IPS-NIHi7 (cell line): Measurements from ENCODE around the gene CALCOCO2.
"Not testable (repeated sequence)": the region's sequence is repeated elsewhere in the genome, so short reads cannot be mapped to it uniquely, and the experiment has no call there.

ENCODE experiments used
- DNase-seq: peaks from one replicate; pipeline ENCODE4 v3.0.0; 2012; ENCODE audit warnings: mixed read lengths; ENCODE audit errors: extremely low spot score

The CALCOCO2 gene

DNA sequence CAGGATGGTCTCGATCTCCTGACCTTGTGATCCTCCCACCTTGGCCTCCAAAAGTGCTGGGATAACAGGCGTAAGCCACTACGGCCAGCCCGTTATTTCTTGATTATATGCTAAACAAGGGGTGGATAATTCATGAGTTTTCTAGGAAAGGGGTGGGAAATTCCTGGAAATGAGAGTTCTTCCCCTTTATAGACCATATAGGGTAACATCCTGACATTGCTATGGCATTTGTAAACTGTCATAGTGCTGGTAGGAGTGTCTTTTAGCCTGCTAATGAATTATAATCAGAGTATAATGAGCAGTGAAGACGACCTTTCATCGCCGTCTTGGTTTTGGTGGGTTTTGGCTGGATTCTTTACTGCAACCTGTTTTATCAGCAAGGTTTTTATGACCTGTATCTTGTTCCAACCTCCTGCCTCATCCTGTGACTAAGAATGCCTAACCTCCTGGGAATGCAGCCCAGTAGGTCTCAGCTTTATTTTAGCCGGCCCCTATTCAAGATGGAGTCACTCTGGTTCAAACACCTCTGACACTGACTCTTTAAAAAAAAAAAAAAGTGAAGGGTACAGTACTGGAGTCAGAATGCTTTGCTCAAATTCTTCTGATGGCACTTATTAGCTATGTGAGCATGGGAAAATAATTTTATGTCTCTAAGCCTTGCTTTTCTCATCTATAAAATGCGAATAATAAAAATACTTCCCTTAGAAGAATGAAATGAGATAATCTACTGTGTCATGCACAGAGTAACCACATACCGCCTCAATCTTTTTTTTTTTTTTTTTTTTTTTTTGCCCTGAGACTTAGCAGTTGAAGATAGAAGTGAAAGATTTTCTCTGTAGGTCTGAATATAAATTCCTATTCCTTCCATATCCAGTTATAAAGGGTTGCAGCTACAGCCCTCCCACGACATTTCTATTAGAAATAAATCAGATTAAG is 5.1 kb upstream of the CALCOCO2 start:
- DNase-seq, result no peak

DNA sequence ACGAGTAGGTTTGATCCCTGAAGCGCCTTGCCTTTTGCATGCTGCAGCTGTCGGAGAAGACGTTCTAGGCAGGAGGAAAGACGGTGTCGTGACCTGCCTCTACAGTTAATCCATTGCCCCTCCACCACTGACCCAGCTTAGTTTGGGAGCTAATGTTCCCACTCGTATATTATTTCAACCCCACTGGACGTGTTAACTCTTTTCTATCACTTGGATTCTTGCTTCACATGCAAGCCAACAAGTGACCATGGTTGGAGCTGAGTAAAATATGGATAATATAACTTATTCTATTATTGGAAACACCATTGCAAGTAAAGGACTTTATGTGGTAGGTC is 681 bp downstream of the CALCOCO2 start:
- no peak for DNase-seq

DNA sequence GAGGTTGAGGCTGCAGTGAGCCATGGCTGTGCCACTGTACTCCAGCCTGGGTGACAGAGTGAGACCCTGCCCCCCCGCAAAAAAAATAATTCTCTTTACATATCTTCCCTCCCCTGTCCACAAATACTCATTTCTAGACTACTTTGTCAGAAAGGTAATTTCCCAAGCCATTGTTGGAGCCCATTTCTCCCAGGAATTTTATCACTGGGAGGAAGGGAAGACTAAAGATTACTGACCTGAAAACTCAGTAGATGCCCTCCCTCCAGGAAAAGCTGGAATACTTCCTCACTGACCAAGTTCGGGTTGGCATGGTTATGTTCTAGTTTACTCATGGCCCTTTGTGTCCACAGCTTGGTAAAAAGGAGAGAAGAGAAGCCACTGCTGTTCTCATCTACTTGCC is 4.1 kb downstream of the CALCOCO2 start:
- no peak for DNase-seq

DNA sequence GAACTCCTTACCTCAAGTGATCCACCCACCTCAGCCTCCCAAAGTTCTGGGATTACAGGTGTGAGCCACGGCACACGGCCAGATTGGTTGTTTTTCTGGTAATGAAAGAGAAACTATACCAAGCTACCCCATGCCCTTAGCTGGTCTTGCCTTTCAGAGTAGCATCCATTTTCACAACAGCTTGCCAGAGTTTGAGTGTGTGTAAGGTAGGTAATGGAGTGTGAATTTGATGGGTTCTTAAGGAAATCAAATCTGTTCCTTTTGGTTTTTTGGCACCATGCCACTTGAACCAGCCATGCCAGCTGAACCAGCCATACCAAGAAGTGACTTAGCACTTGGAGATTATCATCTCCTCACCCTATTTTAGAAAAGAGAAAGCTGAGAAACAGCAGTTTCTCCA is 5.1 kb downstream of the CALCOCO2 start:
- no peak for DNase-seq

DNA sequence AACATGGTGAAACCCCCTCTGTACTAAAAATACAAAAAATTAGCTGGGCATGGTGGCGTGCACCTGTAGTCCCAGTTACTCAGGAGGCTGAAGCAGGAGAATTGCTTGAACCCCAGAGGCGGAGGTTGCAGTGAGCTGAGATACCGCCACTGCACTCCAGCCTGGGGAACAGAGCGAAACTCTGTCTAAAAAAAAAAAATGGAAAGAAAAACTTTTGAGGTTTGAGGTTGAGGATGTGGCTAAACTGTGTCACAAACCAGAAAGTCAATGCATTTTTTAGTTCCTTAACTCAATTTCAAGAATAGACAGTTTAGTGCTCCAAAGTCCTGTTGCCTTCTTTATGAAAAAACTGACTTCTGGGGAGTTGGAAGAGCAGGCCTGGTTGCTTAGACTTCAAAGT is 6.6 kb downstream of the CALCOCO2 start:
- DNase-seq, result not testable (repeated sequence)

DNA sequence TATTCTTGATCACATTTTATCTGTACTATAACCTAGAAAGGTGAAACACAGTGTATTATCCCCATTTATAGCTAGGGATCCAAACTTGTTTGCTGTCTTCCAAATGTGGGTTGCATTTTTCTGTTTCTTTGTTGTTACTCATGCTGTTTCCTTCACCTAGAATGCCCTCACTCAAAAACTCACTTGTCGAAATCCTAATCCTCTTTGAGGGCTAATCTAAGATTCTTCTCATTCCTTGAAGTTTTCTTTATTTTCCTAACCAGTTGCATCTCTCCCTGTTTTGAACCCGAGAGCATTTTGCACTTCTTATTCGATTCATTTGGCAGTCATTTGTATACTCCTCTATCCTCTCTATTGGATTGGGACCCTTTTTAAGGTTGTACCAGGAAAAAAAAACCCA is 9.6 kb downstream of the CALCOCO2 start:
- DNase-seq, result no peak

DNA sequence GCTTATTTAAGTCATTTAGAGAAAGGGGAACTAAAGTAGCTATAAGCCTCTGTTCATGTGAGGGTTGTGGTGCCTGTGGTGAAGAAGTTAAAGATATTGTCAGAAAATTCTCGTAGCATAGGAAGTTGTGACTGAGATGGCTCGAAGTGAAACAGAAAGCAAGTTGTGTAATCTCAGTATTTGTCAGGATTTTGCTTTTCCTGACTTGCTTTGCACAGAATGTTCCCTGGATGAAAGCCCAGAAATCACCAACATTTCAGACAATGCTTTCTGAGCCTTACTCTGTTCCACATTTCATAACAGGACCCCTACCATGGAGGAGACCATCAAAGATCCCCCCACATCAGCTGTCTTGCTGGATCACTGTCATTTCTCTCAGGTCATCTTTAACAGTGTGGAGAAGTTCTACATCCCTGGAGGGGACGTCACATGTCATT is 10.6 kb downstream of the CALCOCO2 start:
- DNase-seq, result no peak

DNA sequence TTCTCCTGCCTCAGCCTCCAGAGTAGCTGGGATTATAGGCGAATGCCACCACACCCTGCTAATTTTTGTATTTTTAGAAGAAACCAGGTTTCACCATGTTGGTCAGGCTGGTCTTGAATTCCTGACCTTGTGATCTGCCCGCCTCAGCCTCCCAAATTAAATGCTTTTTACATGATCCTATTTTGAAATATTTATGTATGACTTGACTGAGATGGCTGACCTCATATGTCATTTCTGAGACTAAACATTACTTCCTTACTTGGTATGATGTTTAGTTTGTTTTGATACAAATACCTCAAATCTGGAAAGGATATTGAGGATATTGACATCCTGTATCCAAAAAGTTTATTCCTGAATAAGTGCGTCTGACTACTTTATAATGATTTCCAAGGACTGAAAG is 11.9 kb downstream of the CALCOCO2 start:
- DNase-seq, result no peak

DNA sequence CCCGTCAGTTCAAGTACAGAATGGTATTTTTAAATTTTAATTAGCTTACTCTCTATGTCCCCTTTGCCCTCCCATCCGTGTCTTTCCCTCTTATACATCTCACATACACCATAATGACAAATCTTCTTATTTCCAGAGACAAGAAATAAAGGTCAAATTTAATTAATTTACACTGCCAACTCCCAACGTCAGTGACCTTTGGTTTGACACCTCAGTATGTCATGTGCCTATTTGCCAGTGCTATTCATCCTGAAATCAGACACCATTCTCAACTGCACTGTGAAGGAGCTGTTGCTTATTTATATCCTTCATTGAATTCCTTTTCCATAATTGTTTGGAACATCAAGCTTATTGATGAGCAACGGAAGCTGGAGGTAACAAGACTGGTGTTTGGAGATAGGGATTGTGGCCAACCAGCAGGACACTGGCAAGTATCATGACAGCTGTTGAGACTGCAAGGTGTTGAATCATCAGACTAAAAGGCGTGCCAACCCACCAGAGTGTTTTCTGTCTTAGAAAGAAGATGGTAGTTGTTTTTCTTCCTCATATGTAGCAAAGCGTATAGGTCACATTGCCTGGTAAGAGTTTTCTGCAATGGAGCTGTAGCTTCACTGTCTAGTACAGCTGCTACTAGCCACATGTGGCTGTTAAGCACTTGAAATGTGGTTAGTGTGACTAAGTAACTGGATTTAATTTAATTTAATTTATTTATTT is 12.5 kb downstream of the CALCOCO2 start:
- DNase-seq, result no peak

DNA sequence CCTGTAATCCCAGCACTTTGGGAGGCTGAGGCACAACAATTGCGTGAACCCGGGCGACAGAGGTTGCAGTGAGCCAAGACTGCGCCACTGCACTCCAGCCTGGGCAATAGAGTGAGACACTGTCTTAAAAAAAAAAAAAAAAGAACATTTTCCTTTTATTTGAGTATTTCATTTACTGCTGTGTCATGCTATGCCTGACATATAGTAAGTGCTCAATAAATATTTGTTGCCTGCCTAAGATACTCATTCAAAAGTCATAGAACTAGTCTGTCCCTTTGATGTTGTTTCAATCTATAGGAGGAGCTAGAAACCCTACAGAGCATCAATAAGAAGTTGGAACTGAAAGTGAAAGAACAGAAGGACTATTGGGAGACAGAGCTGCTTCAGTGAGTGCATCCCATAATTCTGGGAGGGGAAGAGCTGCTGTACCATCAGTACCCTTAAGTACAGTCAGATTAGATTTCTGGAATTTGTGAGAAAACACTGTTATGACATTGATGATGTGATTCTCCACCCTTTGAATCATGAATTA is 20.0 kb downstream of the CALCOCO2 start:
- no peak for DNase-seq

DNA sequence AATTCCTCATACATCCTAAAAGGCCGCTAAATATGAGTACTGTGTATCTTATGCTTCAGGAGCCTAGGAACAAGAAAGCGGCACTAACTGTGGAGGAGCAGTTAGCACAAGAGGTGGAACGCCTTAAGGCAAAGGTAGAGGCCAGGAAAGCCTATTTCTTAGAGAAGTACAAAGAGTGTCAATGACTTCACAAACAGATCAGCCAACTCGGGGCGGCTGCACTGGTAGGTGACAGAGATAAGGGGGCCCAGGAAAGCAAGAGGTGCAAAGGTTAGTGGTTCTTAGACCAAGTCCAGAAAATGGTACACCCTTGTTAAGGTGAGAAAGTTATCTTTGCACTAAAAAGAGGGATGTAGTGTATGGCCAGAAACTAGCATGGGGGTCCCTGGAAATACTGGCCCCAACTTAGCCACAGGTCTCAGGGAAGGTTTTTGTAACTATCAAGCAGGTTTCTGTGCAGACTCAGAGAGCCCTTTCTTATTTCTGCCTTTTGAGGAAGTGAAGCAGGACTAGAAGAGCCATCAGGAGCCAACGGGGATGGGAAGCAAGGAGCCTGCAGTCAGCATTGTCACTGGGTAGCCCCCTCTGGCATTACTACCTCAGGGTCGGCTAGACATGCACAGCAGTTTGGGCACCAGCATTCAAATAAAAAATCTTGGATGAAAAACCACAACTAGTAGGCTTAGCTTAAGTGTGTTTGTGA is 24.1 kb downstream of the CALCOCO2 start:
- no peak for DNase-seq

DNA sequence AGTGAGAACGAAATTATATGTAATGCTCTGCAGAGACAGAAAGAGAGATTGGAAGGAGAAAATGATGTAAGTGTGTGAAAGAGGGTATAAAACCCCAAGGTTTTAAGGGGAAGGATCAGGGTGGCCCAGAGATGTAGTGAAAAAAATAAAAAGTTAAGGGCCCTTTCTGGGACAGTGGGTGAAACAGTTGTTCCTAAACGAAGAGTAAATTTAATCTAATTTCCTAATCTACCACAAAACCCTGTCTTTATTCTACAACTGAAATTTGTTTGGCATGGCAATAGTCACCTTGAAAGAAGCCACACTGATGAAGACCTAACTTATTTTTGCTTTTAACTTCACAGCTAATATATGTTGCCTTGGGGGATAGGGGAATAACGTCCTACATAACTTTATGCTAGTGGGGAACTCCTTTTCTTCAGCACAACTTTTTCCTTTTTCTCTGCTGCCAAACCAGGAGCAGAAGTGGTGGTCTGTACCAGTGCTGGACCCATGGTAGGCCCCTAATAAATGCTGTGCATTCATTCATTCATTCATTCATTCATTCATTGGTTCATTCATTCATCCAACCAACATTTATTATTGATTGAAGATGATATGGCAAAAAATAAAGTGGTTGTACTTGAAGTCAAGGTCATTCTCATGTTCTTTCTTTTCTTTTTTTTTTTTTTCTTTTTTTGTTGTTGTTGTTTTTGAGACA is 25.4 kb downstream of the CALCOCO2 start:
- DNase-seq, result no peak

DNA sequence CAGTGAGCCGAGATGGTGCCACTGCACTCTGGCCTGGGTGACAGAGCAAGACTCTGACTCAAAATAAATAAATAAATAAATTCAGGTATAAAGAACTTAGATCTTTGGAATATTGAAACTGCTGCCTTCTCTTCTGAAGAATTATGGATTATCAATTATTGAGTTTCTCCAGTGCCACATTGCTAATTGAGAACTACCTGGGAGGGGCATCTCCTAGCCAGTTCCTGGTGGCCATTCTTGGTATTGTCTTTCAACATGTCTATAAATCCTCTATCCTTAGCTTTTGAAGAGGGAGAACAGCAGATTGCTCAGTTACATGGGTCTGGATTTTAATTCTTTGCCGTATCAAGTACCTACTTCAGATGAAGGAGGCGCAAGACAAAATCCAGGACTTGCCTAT is 29.2 kb downstream of the CALCOCO2 start:
- DNase-seq, result no peak

DNA sequence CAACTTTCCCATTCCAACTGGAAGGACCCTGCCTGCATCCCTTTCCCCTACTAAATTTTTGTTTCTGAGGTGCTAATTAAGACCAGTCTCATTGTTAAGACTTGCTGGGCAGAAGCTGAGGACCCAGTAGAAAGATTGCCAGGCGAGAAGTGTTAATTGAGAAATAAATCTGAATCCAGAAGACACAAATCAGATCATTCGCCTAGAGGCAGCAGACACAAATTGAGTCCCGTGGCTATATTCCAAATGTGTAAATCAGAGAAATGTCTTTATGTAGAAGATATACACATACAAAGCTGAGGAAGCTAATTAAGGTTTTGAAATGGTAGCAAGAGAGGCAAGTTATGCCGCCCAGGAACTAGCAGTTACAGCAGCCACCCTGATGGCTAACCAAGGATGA is 29.6 kb downstream of the CALCOCO2 start:
- DNase-seq, result no peak

DNA sequence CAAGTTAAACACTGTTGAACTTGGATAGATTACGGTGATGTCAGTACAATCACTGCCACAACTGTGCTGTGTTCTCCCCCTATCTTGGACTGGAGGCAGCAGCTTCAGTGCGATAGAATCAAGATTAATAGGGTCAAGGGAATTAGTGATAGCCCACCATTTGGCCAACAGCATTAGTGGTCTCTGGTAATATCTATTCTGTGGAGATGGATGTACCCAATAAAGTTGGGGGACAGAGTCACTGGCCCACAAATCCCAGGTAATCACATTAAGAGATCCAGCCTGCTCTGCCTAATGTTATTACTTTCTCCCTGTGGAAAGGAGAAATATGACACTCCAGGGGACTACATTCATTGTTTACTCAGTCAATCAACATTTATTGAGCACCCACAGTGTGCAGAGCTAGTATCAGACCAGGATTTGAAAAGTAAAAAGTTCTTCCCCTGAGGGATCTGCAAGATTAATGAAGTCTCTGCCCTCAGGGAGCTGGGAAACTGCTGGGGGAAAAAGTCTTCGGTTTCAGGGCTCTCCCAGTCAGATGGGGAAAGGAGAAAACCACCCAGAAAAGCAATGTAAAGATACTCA is 38.2 kb downstream of the CALCOCO2 start:
- DNase-seq, result no peak

DNA sequence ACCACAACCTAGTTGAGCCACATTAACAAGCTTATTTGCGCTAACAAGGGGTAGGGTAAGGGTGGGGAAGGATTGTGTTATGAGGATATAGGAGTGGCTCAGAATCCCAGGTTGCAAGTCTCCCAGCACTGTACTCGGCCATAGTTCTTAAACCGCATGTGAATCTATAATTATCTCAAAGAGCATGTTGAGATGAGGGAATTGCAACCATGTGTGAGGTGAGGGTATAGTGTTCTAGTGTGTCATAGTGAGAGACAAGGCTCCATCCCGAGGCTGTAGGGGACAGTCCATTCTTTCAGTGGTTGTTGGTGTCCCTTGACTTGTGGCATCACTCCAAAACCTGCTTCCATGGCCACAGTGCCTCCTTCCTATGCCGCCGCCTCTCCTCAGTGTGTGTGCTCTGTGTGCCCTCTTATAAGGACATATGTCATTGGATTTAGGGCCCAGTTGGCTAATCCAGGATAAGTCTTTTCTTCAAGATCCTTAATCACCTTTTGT is 39.0 kb downstream of the CALCOCO2 start:
- DNase-seq, result no peak

DNA sequence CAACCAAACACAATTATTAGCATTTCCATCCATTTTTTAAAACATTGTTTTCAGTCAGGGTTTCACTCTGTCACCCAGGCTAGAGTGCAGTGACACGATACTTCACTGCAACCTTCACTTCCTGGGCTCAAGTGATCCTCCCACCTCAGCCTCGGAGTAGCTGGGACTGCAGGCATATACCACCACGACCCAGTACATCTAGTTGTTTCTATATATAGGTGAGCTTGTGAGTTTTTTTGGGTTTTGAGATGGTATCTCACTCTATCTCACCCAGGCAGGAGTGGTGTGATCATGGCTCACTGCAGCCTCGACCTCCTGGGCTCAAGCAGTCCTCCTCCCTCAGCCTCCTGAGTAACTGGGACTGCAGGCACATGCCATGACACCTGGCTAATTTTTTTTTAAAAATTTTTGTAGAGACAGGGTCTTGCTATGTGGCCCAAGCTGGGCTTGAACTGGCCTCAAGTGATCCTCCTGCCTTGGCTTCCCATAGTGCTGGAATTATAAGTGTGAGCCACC is 40.3 kb downstream of the CALCOCO2 start:
- DNase-seq, result no peak

DNA sequence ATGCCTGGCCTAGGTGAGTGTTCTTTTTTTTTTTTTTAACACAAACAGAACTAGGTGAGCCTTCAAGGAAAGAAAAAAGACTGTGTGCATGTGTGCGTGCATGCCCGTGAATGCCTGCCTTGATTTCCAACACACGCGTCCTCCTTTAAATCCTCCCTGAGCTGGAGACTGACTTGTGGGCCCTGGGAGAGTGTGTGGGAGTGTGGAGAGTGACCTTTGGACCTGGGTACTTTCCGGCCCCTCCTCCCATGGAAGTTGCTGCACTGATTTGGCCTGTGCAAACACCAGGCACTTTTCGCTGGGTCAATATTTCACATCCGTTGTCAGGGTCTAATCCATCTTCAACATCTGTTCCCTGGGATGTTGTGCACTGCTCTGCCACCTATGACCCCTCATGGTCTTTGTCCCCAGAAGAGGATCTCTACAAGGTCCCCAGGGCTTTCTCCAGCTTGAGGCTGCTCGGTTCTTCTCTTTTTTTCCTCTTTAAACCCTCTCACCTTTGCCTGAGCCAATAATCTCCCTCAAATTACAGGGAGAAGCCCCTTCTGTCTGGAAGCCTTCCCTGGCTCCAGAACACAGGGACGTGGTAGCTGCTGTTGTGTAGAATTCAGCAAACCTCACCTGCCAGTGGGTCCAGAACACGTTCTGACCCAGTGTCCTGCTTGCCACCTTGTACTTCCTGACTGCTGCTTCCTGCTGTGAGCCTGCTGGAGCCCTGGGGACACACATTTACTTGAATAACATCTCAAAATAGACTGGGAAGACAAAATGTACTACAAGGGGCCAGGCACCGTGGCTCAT is 40.9 kb downstream of the CALCOCO2 start:
- no peak for DNase-seq

DNA sequence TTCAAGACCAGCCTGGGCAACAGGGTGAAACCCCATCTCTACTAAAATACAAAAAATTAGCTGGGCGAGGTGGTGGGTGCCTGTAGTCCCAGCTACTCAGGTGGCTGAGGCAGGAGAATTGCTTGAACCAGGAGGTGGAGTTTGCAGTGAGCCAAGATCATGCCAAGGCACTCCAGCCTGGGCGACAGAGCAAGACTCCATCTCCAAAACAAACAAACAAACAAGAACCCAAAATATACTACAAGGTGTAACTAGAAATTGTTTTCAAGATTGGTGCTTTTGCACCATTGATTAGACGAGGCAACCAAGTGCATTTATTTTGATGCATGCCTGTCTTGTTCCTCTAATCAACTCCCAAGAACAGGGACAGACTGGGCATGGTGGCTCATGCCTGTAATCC is 41.6 kb downstream of the CALCOCO2 start:
- not testable (repeated sequence) for DNase-seq

DNA sequence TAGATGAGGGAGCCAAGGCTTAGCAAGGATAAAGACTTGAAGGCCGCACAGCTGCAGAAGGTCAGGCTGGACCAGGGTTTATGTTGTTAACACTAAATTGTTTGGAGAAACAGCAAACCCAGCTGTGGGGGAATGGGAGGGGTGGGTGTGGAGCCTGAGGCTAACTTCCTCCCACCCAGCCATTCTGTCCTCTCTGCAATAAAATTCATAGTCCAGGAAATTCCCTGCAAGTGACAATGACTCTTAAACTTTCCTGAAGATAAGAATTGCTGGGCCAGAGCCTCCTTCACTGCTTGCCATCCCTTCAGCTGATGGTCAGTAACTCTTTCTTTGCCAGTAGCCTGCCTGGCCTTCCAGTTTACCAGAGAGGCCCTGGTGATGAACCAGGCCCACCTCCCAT is 42.4 kb downstream of the CALCOCO2 start:
- DNase-seq, result no peak
